SIG-M5 (cell line): Measurements from ENCODE around the gene KIAA0513.
"Not testable (repeated sequence)": the region's sequence is repeated elsewhere in the genome, so short reads cannot be mapped to it uniquely, and the experiment has no call there.

Experiments used
- DNase-seq: peaks from one replicate; lab custom pipeline; 2025; lab: John Stamatoyannopoulos, UW

Gene KIAA0513

DNA sequence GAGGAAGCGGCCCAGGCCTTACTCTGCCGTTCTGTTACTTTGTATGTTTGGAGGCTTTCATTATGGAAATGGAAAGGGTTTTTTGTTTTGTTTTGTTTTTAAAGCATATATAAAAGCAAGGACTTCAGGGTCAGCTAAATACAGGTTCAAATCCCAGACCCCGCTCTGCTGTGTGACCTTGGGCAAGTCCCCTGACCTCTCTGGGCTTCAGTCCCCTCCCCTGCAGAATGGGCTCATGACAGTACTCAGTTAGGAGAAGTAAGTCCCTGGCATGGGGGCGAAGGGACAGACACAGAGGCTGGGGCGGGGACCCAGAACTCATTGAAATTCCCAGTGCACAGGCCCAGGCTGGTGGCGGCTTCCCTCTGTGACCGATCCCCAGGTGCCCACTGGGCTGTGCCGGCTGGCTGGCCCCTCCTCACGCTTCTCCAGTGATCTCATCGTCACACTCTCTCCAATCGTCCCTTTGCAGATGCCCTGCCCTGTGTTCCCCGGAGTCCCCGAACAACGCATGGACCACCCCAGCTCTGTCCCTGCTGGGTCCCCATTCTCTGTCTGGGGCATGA lies 85.7 kb downstream of the KIAA0513 start:
- no peak for DNase-seq

DNA sequence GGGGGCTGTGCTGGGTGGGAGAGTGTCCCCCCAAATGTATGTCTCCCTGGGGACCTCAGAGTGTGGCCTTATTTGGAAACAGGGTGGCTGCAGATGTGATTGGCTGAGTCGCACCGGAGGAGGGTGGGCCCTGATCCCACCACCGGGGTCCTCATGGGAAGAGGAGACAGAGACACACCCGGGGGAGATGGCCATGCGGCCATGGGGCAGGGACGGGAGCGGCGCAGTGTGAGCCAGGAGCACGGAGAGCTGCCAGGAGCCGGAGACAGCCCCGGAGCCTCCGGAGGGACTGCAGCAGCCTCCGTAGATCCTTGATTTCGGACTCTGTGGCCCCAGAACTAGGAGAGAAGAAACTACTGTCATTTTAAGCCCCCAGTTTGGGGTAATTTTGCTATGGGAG lies 86.3 kb downstream of the KIAA0513 start:
- no peak for DNase-seq

DNA sequence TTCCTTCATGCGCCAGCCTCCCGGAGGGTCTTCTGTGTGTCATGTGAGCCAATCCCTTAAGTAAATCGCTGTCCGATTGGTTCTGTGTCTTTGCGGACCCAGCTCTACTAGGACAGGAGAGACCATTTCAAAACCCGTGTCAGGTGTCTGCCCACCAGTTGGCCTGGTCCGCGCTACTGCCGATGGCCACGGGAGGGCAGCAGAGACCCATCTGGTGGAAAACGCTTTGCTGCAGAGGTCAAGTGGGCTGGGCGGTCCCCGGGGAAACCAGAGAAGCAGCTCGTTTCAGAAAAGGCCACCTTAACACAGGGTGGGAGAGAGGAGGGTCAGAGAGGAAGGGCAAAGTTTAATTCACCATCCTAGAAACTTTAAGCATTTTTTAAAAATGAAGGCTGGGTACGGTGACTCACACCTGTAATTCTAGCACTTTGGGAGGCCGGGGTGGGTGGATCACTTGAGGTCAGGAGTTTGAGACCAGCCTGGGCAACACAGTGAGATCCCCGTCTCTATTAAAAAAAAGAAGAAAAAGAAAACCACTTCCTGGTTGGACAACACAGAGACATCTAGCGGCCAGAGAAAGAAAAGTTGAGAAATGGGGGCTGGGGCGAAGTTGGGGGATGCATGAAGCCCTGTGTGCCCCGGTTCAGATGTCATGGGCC lies 87.4 kb downstream of the KIAA0513 start:
- no peak for DNase-seq

DNA sequence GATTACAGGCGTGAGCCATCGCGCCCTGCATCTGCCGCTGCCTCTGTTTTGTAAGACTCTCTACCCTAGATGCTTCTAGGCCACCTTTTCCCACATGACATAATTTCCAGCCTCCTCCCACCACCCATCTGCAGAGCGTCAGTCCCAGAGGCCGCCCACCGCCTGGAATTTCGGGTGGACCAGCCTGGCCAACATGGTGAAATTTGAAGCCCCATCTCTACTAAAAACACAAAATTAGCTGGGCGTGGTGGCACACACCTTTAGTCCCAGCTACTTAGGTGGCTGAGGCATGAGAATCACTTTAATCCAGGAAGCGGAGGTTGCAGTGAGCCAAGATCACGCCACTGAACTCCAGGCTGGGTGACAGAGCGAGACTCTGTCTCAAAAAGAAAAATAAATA lies 89.8 kb downstream of the KIAA0513 start:
- no peak for DNase-seq

DNA sequence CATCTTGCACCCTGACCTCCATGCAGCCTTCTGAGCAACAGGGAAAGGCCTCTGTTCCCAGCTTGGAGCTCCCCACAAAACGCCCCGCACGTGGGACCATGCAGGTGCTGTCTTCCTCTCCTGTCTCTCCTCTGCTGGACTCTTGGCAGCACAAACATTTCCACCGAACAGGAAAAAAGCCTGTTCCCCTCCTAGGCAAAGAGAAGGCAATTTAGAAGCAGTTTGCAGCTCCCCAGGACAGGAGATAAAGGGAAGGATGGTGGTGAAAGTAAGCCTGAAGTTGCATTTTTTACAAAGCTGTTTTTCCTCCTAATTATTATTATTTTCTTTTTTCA lies 92.4 kb downstream of the KIAA0513 start:
- no peak for DNase-seq

DNA sequence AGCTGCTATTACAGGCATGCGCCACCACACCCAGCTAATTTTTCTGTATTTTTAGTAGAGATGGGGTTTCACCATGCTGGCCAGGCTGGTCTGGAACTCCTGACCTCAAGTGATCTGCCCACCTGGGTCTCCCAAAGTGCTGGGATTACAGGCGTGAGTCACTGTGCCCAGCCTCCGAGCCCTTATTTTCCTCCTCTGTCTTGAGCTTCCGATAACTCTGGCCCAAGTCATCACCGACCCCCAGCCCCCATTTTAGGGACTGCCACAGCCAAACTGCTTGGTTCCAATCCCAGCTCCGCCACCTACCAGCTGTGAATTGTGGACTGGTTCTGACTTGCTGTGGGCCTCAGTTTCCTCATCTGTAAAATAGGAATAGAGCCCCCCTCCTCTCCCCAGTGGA lies 95.8 kb downstream of the KIAA0513 start:
- not testable (repeated sequence) for DNase-seq

DNA sequence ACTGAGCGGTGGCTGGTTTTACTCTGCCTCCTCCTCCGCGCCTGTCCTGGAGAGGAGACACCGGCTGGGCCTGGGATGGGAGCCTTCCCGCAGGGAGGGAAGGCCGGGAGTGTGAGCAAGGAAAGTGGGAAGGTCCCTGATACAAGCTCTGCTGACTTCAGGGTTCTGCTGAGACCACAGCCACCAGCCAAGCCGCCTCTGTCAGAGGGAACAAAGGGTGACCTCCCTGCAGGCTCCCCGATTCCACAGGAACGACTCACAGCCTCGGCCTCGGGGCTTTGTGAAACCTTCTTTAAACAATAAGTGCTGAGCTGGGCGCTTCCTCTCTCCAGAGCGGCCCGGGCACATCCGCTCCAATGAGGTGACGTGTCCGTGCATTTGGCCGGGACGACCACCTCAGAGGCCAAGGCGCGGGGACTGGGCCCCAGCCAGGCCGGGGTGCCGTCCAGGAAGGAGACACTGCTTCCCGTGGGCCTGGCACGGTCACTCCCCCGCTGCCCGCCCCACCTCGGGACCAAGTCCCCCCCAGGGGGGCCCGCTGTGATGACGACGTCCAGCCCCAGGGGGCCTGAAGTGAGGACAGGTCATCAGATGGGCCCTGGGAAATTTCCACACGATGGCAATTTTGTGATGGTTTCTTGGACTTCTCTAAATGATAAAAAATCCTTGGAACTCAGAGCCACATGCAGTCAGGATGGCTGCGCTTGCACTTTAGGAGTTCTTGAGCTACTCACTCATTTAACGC lies 96.5 kb downstream of the KIAA0513 start:
- DNase-seq, result no peak

DNA sequence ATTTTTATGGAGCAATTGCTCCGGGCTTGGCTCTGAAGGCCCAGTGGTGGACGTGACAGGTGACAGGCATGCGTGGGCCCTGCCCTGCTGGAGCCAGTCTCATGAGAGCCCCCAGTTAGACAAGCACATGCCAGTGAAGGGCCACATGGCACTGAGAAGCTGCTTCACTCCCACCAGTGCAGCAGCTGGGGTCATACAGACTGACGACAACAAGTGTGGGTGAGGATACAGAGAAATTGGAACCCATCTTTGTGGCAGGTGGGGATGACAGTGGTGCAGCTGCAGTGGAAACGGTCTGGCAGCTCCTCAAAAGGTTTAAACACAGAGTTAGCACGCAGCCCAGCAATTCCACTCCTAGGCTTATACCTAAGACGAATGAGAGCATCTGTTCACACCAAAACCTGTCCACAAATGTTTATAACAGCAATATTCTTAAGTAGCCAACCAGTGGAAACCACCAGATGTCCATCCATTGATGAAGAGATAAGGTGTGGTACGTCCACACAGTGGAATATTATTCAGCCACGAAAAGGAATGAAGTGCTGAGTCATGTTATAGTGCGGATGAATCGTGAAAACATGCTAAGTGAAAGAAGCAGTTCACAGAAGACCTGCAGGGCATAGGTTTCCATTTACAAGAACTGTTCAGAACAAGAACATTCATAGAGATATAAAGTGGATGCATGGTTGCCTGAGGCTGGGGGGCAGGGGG lies 97.2 kb downstream of the KIAA0513 start:
- DNase-seq, result no peak

DNA sequence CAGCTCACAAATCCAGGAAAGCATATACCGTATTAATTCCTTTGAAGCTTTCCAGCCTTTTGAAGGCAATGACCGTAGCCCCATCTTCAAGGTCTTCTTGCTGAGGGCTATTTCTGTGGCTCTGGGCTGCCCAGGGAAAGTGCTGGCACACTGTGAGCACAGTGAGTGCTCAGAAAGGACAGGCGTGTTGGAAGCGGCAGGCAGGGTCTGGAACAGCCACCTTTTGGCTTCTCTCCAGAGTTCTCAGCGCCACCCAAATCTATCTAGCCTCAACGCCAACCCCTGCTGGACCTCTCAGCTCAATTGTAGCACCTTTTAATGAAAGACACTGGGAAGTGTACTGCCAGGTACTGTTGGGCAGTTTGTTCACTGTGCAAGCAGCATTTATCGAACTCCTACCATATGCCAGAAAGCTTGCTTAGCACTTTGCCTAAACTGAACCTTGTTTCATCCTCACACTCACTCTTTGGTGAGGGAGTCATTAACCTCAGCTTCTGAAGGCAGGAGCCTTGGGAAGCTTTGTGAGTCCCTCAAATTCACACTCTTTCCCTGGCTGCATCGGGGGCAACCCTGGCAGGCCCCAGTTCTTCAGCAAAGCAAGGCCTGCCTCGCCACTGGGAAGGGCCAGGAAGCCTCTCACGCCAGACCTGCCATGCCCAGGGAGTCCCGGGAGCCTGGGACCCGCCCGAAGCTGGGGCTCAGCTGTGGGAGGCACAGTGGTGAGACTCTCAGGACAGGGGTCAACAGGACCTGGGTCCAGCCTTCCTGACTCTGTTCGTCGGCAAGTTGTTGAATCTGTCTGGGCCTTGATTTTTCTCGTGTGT lies 98.2 kb downstream of the KIAA0513 start:
- DNase-seq, result no peak

DNA sequence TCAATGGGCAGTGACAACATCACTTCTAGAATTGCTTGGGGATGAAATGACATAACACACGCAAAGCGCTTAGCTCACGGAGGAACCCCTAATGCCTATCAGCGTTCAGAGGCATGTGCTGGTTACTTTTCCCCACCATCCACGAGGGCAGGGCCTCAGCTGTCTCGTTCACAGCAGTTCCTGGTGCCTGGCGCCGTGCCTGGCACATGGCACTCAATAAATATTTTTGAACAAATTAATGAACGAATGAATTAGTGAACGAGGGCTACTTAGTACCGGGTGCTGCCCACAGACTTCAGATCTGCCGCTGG lies 98.8 kb downstream of the KIAA0513 start:
- DNase-seq, result no peak

DNA sequence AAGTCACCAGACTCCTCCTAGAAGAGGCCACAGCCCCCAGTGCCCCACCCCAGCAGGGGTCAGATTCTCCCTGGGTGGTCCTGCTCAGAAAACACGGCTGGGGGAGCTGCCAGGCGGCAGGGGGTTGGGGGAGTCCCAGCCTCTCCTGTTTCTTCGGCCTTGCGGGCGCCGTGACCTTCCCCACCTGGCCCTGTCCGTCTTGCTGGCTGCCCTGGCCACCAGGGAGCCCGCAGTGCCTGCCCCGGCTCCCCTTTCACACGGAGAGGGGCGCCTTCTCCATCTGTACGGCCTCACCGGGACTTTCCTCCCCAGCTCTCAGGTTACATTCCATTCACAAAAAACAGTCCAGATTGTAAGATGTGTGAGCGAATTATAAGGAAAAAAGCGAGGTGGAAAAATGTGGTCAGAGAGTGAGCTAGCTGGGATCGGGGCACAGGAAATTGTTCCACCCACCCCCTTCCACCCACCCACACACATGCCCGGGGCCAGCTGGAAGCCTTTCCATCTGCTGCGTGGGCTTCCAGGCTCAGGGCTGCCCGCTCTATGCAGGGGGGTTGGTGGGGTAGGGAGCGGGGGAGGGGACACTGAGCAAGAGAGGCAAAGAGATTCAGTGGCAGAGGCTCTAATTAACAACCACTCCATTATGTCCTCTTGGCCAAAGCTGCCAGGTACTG lies 99.2 kb downstream of the KIAA0513 start:
- no peak for DNase-seq

DNA sequence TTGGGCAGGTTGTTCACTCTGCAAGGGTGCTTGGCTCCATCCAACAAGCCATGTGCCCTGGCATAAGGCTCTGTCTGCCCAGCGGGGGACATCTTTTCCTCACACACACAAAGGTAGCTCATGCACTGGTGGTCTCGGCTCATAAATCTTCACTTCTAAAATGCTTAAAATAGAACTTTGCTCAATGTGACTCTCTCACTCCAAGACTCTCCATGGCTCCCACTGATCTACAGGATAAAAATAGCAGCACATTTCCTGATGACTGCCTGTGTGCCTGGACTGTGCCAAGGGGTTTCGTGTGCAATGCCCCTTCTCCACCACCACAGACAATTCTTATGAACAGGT lies 99.8 kb downstream of the KIAA0513 start:
- no peak for DNase-seq

DNA sequence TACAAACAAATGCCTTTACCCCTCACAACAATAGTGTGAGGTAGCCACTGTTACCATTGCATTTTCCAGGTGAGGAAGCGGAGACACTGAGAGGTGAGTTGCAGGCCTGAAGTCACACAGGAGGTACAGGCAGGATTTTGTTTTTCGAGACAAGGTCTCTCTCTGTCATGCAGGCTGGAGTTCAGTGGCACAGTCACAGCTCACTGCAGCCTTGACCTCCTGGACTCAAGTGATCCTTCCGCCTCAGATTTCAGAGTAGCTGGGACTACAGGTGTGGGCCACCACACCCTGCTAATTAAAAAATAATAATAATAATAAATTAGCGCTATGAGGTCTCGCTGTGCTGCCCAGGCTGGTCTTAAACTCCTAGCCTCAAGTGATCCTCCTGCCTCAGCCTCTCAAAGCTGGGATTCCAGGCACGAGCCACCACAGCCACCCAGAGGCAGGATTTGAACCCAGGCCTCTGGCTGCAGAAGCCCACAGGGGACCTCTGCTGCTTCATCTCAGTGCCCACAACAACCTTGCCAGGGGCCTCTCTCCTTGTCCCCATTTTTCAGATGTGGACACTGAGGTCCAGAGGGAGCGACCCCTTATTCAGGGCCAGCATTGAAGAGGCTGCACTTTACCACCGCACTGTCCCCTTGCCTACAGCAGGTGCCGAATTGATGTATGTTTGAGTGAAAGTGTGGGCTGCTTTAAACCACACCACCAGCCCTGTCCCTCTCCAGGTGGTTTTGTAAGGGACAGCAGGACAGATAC lies 100.7 kb downstream of the KIAA0513 start:
- no peak for DNase-seq

DNA sequence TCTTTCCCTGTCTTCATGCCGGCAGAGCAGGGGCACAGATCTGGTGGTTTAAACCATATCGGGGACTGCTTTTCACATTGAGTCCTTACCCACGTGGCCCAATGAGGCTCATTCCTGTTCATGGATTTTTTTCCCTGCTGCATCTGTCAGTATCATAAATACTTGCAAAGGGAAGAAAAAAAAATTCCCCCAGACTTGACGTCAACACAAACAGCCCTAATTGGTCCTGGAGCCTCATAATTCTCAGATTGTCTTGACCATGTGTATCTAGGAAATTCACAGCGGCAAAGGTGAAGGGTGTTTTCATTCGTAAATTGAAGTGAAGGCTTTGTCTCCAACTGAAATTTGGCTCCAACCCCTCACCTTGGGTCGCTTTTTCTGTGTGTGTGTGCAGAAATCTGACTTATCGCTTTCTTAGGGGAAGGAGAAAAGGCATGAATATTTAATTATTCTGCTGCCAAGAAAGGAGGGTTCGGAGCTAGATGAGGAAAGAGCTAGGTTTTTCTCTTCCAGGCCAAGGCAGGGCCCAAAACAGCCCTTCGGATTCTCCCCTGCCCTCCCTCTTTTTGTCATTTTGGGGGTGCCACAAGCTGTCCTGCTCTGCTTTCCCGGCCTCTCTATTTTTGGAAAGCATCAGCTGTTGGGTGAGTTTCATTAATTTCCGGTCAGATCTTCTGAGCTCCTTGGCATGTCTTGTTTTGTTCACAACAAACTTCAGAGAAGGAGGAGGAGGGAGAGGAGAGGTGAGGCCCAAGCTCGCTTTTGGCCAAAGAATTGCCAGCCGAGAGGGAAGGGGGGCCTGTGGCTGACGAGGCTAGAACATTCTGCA lies 102.5 kb downstream of the KIAA0513 start:
- DNase-seq, result no peak

DNA sequence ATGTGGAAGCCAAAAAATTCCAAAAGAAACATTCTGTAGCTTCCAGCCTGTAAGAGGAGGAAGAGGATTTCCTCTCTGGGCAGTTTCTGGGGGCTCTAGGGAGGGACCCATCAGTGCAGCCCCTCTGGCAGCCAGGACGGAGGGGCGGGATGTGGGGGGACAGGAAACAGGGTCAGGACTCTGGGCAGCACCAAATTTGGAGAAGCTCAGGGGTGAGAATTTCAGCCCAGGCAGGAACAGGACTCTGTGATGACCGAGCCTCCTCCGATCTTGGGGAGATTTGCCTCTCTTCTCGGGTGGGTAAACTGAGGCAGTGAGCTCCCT lies 103.1 kb downstream of the KIAA0513 start:
- no peak for DNase-seq

DNA sequence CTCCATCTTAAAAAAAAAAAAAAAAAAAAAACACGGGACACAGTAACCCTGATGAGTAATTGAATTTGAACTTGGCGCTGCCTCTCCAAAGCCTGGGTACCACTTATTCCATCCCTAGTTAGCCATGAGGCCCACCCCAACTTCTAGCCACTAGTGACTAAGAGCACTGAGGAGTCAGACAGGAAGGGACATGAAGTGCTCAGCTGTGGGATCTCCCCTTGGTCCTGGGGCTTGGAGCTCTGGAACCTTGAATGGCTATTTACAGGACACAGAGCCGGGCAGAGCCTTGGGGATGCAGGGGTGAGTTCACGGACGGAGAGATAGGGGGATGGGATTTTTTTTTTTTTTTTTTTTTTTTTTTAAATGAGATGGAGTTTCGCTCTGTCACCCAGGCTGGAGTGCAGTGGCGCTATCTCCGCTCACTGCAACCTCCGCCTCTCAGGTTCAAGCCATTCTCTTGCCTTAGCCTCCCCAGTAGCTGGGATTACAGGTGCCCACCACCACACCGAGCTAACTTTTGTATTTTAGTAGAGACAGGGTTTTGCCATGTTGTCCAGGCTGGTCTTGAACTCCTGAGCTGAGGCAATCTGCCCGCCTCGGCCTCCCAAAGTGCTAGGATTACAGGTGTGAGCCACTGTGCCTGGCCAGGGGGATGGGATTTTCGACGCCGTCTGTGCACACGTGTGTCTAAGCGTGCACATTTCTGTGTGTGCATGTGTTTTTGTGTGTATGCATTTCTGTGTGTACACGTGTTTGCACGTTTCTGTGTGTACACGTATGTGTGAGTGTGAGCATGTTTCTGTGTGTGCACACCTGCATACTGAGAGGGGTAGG lies 105.1 kb downstream of the KIAA0513 start:
- no peak for DNase-seq

DNA sequence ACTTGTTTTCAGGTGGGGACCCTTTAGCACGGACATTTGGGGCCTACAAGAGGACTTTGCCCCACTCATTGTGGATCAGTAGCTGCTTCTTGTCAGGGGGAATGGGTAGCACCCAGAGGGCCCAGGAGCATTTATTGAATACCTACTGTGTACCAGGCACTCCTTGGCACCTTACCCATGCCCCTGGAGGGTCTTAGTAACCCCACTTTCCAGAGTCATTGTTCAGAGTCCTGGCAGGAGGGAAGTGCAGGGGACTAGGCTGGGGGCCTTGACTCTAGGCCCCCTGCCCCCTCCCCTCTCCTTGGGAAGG lies 105.7 kb downstream of the KIAA0513 start:
- DNase-seq, result no peak

DNA sequence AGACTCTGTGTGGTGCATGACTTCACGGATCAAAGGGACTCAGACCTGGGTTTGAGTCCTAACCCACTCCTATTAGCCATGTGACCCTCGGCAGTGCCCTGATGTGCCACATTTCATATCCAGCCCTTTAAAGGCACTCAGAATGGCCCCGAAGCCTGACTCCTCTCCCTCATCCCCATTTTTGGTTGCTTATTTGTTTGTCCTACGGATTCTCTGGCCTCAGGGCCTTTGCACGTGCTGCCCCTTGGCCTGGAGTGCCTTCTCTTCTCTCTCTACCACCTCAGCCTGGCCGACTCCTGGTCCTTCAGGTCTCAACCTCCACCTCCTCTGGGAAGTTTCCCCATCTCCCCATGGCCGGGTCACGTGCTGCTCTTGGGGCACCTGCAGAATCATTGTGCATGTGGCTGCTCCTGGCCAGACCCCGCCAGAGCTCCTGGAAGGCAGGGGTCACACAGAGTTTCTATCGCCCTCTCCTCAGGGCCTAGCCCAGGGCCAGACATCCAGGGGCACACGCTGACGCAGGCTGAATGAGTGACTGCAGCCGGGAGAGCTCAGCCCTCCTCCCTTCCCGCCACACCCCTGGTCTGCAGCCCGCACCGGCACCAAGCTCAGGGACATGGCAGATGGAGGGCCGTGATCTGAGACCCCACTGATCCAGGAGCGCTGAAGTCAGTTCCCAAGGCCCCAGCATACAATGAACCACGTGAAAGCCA lies 106.6 kb downstream of the KIAA0513 start:
- no peak for DNase-seq

DNA sequence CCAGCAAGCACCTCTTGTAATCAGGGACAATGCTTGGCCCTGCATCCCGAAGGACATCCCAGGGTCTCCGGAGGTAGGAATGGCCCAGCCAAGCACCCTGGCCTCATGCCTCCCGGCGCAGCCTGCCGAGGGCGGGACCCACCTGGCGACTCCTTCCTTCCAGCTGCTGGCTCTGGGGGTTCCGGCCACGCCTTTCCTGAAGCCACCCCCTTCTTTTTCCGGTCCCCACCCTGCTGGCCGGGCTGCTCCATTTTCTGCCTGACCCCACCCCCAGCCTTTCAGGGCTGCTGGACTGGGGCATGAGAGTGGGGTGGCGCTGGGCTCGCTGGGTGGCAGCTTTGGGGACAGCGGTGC lies 107.2 kb downstream of the KIAA0513 start:
- DNase-seq, result no peak
